Stimulated activated naive CD8-positive, alpha-beta T cell treated with anti-CD3 and anti-CD28 coated beads, Interleukin-15, Interleukin-2, amounts not matched to agents 100 ng/mL and 50 ng/mL, for 24 hours (primary cell): Measurements from ENCODE around the gene FNDC11.

ENCODE experiments used
- H3K27ac Mint-ChIP-seq: one replicate; pipeline ENCODE4 v1.8.0; 2021; ENCODE audit warnings: mild to moderate bottlenecking, mixed read lengths
- H3K27me3 Mint-ChIP-seq: one replicate; pipeline ENCODE4 v1.8.0; 2021; ENCODE audit warnings: mixed read lengths
- H3K36me3 Mint-ChIP-seq: one replicate; pipeline ENCODE4 v1.8.0; 2021; ENCODE audit warnings: low read depth, mixed read lengths
- H3K4me1 Mint-ChIP-seq: one replicate; pipeline ENCODE4 v1.8.0; 2021; ENCODE audit warnings: low read depth, mixed read lengths
- H3K4me3 Mint-ChIP-seq: one replicate; pipeline ENCODE4 v1.8.0; 2021; ENCODE audit warnings: mild to moderate bottlenecking, mixed read lengths
- H3K9me3 Mint-ChIP-seq: one replicate; pipeline ENCODE4 v1.8.0; 2021; ENCODE audit warnings: mixed read lengths

Gene FNDC11

DNA sequence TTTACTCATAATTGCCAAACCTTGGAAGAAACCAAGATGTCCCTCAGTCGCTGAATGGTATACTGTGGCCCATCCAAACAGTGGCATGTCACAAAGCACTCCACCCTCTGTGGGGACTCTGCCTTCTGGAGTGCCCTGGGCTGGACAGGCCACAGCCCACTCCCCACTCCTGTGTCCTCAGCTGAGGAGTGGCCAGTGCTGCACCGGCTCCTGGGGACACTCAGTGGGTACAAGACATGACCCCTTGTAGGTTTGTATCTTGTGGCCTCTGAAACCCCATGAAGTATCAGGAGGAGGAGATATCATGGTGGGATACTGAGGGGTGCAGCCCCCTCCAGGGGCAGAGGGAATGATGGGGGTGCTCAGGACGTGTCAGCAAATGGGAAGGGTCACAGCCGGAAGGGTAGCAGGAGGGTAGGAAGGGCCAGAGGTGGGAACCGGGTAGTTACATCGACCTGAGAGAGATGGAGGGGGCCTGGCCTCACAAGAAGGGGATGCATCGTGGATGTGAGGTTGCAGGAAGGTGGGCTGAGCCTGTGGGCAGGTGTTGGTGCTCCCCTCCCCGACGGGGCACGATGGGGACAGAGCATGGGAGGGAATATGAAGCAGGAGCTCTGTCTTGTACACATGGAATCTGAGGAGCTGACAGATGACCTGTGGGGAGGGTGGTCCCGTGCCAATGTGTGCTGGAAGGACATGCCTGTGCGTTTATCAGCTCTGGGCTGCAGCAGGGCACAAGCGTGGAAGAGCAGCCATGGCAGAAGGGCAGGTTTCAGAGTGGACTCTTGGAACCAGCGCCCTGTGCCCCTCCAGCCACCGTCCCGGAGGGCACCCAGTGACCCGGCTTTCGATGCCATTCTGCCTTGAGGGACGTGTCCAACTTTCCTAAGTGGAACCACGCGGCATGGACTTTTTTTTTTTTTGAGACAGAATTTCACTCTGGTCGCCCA lies 31.9 kb downstream of the FNDC11 start:
- Mint-ChIP-seq H3K4me3 (no peak overlapping the region), H3K4me1 (peaks cover 5% of the 10 kb centered on the region), H3K27me3 (peaks cover 3% of the 10 kb centered on the region), H3K9me3 (no peaks in the 10 kb centered on the region), H3K36me3 (peaks cover 18% of the 10 kb centered on the region), H3K27ac (no peak overlapping the region)

GRCh38 chr20:63586797-63587196 lies 32.8 kb downstream of the FNDC11 start:
- Mint-ChIP-seq H3K4me3 (no peak overlapping the region), H3K27me3 (peaks cover 3% of the 10 kb centered on the region), H3K4me1 (peaks cover 5% of the 10 kb centered on the region), H3K27ac (no peak overlapping the region), H3K9me3 (no peaks in the 10 kb centered on the region), H3K36me3 (peaks cover 24% of the 10 kb centered on the region)

- Mint-ChIP-seq H3K9me3 (no peaks in the 10 kb centered on the region), H3K4me3 (no peak overlapping the region), H3K4me1 (peaks cover 5% of the 10 kb centered on the region), H3K27ac (no peak overlapping the region), H3K36me3 (peaks cover 27% of the 10 kb centered on the region), H3K27me3 (peaks cover 3% of the 10 kb centered on the region)
Measured at GRCh38 chr20:63587256-63587655, 33.3 kb downstream of the FNDC11 start.

- Mint-ChIP-seq H3K9me3 (no peaks in the 10 kb centered on the region), H3K36me3 (peaks cover 29% of the 10 kb centered on the region), H3K27ac (no peak overlapping the region), H3K4me1 (peaks cover 5% of the 10 kb centered on the region), H3K27me3 (peaks cover 3% of the 10 kb centered on the region), H3K4me3 (no peak overlapping the region)
Measured at GRCh38 chr20:63587776-63588591, 34.0 kb downstream of the FNDC11 start.

- no peaks in the 10 kb centered on the region for H3K27me3 Mint-ChIP-seq
- no peak overlapping the region for H3K4me3 Mint-ChIP-seq
- no peak overlapping the region for H3K27ac Mint-ChIP-seq
- no peaks in the 10 kb centered on the region for H3K9me3 Mint-ChIP-seq
- H3K4me1 Mint-ChIP-seq = peaks cover 5% of the 10 kb centered on the region
- peaks cover 34% of the 10 kb centered on the region for H3K36me3 Mint-ChIP-seq
Measured at GRCh38 chr20:63588641-63589041, 34.7 kb downstream of the FNDC11 start.

GRCh38 chr20:63589261-63590217 lies 35.6 kb downstream of the FNDC11 start:
- no peaks in the 10 kb centered on the region for H3K27me3 Mint-ChIP-seq
- peaks cover 34% of the 10 kb centered on the region for H3K36me3 Mint-ChIP-seq
- no peaks in the 10 kb centered on the region for H3K9me3 Mint-ChIP-seq

GRCh38 chr20:63590218-63591146 lies 36.5 kb downstream of the FNDC11 start:
- Mint-ChIP-seq H3K36me3 (peaks cover 42% of the 10 kb centered on the region), H3K4me1 (peaks cover 5% of the 10 kb centered on the region), H3K27ac (no peak overlapping the region), H3K4me3 (no peak overlapping the region), H3K27me3 (no peaks in the 10 kb centered on the region), H3K9me3 (no peaks in the 10 kb centered on the region)

More at GRCh38 chr20:63589261-63590217, 35.6 kb downstream of the FNDC11 start:
- H3K4me3 Mint-ChIP-seq = no peak overlapping the region
- no peak overlapping the region for H3K27ac Mint-ChIP-seq
- H3K4me1 Mint-ChIP-seq = peaks cover 5% of the 10 kb centered on the region

- Mint-ChIP-seq H3K27me3 (no peaks in the 10 kb centered on the region), H3K9me3 (no peaks in the 10 kb centered on the region), H3K4me3 (no peak overlapping the region), H3K36me3 (peaks cover 43% of the 10 kb centered on the region), H3K4me1 (peaks cover 5% of the 10 kb centered on the region), H3K27ac (no peak overlapping the region)
Measured at GRCh38 chr20:63591147-63591533, 37.2 kb downstream of the FNDC11 start.

DNA sequence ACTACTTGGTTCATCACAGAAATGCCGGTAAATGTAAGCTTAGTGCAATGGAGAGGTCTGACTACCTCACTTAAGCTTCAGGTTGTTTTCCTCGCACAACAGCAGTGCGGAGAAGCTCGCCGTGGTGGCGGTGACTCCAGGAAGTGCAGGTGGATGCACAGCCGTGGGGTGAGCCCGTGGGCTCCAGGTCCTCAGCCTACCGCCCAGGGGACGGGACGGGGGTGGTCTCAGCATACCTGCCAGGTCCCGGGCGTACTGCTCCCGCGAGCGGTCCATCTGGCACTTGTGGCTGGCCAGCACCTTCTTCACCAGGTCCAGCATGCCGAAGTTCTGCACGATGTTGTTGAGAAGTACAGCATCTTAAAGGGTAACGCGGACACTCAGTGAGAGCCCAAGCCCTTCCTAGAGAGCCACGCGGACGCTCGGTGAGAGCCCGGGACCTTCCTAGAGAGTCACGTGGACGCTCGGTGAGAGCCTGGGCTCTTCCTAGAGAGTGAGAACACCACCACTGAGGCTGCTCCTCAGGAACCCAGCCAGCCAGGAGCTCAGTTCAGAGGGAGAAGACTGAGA lies 37.9 kb downstream of the FNDC11 start:
- peaks cover 43% of the 10 kb centered on the region for H3K36me3 Mint-ChIP-seq
- H3K27me3 Mint-ChIP-seq = no peaks in the 10 kb centered on the region
- H3K27ac Mint-ChIP-seq = no peak overlapping the region
- no peak overlapping the region for H3K4me3 Mint-ChIP-seq
- no peaks in the 10 kb centered on the region for H3K9me3 Mint-ChIP-seq
- H3K4me1 Mint-ChIP-seq = peaks cover 5% of the 10 kb centered on the region

DNA sequence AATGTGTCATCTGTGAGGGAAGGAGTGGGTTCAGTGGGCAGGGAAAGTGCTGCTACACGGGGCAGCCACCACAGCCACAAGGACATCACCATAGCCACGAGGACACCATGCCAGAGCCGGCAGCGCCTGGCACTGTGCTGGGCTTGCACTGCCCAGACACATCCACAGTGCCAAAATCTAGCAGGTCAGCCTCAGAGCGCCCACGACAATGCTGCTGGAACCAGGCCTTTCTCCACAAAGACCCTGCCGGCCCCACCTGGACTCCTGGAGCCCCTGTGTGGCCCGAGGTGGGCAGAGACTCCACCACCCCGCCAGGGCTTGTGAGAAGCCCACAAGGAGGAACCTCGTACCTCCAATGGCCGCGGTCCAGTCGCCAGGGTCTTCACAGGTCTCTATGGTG lies 38.7 kb downstream of the FNDC11 start:
- Mint-ChIP-seq H3K4me1 (peaks cover 5% of the 10 kb centered on the region), H3K36me3 (peaks cover 46% of the 10 kb centered on the region), H3K4me3 (no peak overlapping the region), H3K27me3 (no peaks in the 10 kb centered on the region), H3K27ac (no peak overlapping the region), H3K9me3 (no peaks in the 10 kb centered on the region)

- H3K4me3 Mint-ChIP-seq = no peak overlapping the region
- no peaks in the 10 kb centered on the region for H3K9me3 Mint-ChIP-seq
- H3K36me3 Mint-ChIP-seq = peaks cover 48% of the 10 kb centered on the region
- H3K4me1 Mint-ChIP-seq = no peaks in the 10 kb centered on the region
- no peak overlapping the region for H3K27ac Mint-ChIP-seq
- H3K27me3 Mint-ChIP-seq = no peaks in the 10 kb centered on the region
Measured at GRCh38 chr20:63594043-63594561, 40.1 kb downstream of the FNDC11 start.

GRCh38 chr20:63595416-63596127 lies 41.6 kb downstream of the FNDC11 start:
- no peaks in the 10 kb centered on the region for H3K9me3 Mint-ChIP-seq
- H3K4me1 Mint-ChIP-seq = no peaks in the 10 kb centered on the region
- no peak overlapping the region for H3K27ac Mint-ChIP-seq
- no peak overlapping the region for H3K4me3 Mint-ChIP-seq
- peaks cover 44% of the 10 kb centered on the region for H3K36me3 Mint-ChIP-seq
- no peaks in the 10 kb centered on the region for H3K27me3 Mint-ChIP-seq

DNA sequence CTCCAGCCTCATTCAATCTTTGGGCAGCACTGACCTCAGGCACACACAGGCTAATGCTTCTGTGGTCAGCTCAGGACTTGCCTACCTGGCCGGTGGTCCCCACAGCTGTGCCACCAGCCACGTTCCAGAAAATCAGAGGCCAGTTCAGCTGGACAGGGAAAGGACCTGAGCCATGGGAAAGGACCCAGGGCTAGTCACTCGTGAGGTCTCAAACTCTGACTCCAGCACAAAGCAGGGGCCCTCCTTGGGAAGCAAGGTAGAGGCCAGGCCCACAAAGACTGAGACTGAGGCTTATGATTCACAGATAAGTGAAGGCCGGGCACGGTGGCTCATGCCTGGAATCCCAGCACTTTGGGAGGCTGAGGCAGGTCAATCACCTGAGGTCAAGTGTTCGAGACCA lies 42.5 kb downstream of the FNDC11 start:
- no peaks in the 10 kb centered on the region for H3K9me3 Mint-ChIP-seq
- H3K27ac Mint-ChIP-seq = no peak overlapping the region

More for the DNA sequence above, 42.5 kb downstream of the FNDC11 start:
- Mint-ChIP-seq H3K4me3 (no peak overlapping the region), H3K4me1 (no peaks in the 10 kb centered on the region), H3K27me3 (no peaks in the 10 kb centered on the region), H3K36me3 (peaks cover 45% of the 10 kb centered on the region)
